Hepatocyte (in vitro differentiated cells): Measurements from ENCODE around the gene C1QL3. TPM values are rescaled to one million over a fixed set of nuclear protein-coding genes. Genes with fewer than 3 reads are reported as not detected.

ENCODE experiments used
- DNase-seq: peaks from one replicate; pipeline ENCODE4 v3.0.0-alpha.2; 2016; ENCODE audit warnings: low spot score
- H2AFZ ChIP-seq: fragments of 200-600 bp; sonication (generic); 2 replicates; pipeline ENCODE4 v1.6.0; 2016; ENCODE audit warnings: antibody characterized with exemption, mild to moderate bottlenecking
- H3K27ac ChIP-seq: fragments of 200-600 bp; sonication (generic); 2 replicates; pipeline ENCODE4 v1.5.1; 2016; ENCODE audit warnings: mild to moderate bottlenecking
- H3K27me3 ChIP-seq: fragments of 200-600 bp; sonication (generic); 2 replicates; pipeline ENCODE4 v1.6.1; 2016
- H3K36me3 ChIP-seq: fragments of 200-600 bp; sonication (generic); replicated peaks from 2 replicates; pipeline ENCODE4 v1.5.1; 2016; ENCODE audit warnings: low read depth; ENCODE audit not compliant: insufficient read depth
- H3K4me1 ChIP-seq: fragments of 200-600 bp; sonication (generic); 2 replicates; pipeline ENCODE4 v1.5.1; 2016; ENCODE audit warnings: mild to moderate bottlenecking, moderate library complexity; ENCODE audit not compliant: insufficient read depth
- H3K4me2 ChIP-seq: fragments of 200-600 bp; sonication (generic); 2 replicates; pipeline ENCODE4 v1.6.0; 2016
- H3K4me3 ChIP-seq: fragments of 200-600 bp; sonication (generic); 2 replicates; pipeline ENCODE4 v1.5.1; 2016; ENCODE audit warnings: mild to moderate bottlenecking
- H3K79me2 ChIP-seq: fragments of 200-600 bp; sonication (generic); 2 replicates; pipeline ENCODE4 v1.6.0; 2017; ENCODE audit warnings: mild to moderate bottlenecking
- H3K9me2 ChIP-seq: fragments of 200-600 bp; sonication (generic); replicated peaks from 2 replicates; pipeline ENCODE4 v1.6.0; 2017; ENCODE audit warnings: mild to moderate bottlenecking; ENCODE audit not compliant: insufficient read depth
- H3K9me3 ChIP-seq: fragments of 200-600 bp; sonication (generic); 2 replicates; pipeline ENCODE4 v1.5.1; 2016; ENCODE audit warnings: low read depth, mild to moderate bottlenecking
- H4K20me1 ChIP-seq: fragments of 200-600 bp; sonication (generic); 2 replicates; pipeline ENCODE4 v1.6.0; 2016; ENCODE audit warnings: mild to moderate bottlenecking; ENCODE audit not compliant: insufficient read depth, poor library complexity, severe bottlenecking
- CTCF ChIP-seq: fragments of 200-600 bp; sonication (generic); IDR thresholded peaks from 2 replicates; pipeline ENCODE4 v1.5.1; 2016; ENCODE audit warnings: antibody characterized with exemption, mild to moderate bottlenecking; ENCODE audit not compliant: poor library complexity
- EZH2 ChIP-seq: fragments of 200-600 bp; sonication (generic); IDR thresholded peaks from 2 replicates; pipeline ENCODE4 v1.6.1; 2016; ENCODE audit warnings: antibody characterized with exemption, mild to moderate bottlenecking, borderline replicate concordance
- EZH2phosphoT487 ChIP-seq: fragments of 200-600 bp; sonication (generic); IDR thresholded peaks from one replicate; pipeline ENCODE4 v1.6.1; 2018; ENCODE audit warnings: antibody characterized with exemption, mild to moderate bottlenecking, low read depth, moderate library complexity; ENCODE audit not compliant: unreplicated experiment, severe bottlenecking
- WGBS: methylation state at CpG from one replicate; pipeline ENCODE4 v1.1.6; 2016; ENCODE audit warnings: low lambda C conversion rate; ENCODE audit errors: missing lambda C conversion rate; 5-methylcytosine and 5-hydroxymethylcytosine counted together
- polyA plus RNA-seq: library from polyadenylated mRNA; unstranded; fragments of >200 nt; fragmentation: Nextera tagmentation; extraction: Ambion mirVana; gene quantifications from 2 replicates; pipeline ENCODE4 v1.2.1, GENCODE V29; 2016
- total RNA-seq: library from RNA; depleted of rRNA; stranded (reverse); fragments of >200 nt; gene quantifications from 2 replicates; pipeline ENCODE4 v1.2.3, GENCODE V29; 2014

The C1QL3 gene
- total and polyA plus RNA-seq, 2 experiments from 2014 or later = 0.53 to 0.82 TPM

DNA sequence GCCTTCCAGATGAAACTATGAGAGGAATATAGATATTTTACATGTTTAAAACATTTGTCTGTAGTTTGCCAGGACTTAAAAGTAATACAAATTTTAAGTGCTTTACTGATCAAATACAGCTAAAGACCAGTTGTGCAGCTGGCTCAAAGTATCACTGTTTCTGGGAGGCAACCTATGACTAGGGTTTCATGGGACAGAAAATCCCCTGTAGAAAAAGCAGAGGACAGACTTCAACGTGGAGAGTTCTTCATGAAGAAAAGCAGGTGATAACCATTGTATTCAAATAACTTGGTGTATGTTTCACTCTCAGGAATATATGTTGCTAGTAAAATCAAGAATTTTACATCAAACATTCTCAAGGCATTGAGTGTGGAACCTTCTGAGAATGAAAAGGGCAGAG is 43.9 kb downstream of the C1QL3 start:
- Histone ChIP-seq H3K4me1 (no peaks in the 10 kb centered on the region), H3K27ac (no peak overlapping the region), H3K9me2 (no peaks in the 10 kb centered on the region), H3K9me3 (no peaks in the 10 kb centered on the region), H3K4me2 (no peak overlapping the region), H2AFZ (no peak overlapping the region), H3K36me3 (no peaks in the 10 kb centered on the region), H4K20me1 (no peaks in the 10 kb centered on the region), H3K27me3 (no peaks in the 10 kb centered on the region), H3K79me2 (no peaks in the 10 kb centered on the region), H3K4me3 (no peak overlapping the region)
- TF ChIP-seq EZH2 = no peak
- no peak for TF ChIP-seq EZH2phosphoT487
- TF ChIP-seq CTCF = no peak
- no peak for DNase-seq
- 91% methylated on average over 1 of the region's 1 CpG for WGBS

GRCh38 chr10:16472828-16473227 is 48.9 kb downstream of the C1QL3 start:
- no peak for DNase-seq
- Histone ChIP-seq H3K79me2 (no peaks in the 10 kb centered on the region), H3K4me1 (no peaks in the 10 kb centered on the region), H3K4me2 (no peak overlapping the region), H3K36me3 (no peaks in the 10 kb centered on the region), H2AFZ (no peak overlapping the region), H4K20me1 (no peaks in the 10 kb centered on the region), H3K27ac (no peak overlapping the region), H3K9me3 (no peaks in the 10 kb centered on the region), H3K9me2 (no peaks in the 10 kb centered on the region), H3K4me3 (no peak overlapping the region), H3K27me3 (no peaks in the 10 kb centered on the region)
- TF ChIP-seq CTCF = no peak
- no peak for TF ChIP-seq EZH2
- no peak for TF ChIP-seq EZH2phosphoT487
- 92% methylated on average over 3 of the region's 3 CpGs for WGBS

GRCh38 chr10:16470747-16471146 is 50.9 kb downstream of the C1QL3 start:
- no peak overlapping the region for H2AFZ ChIP-seq

More at GRCh38 chr10:16470747-16471146, 50.9 kb downstream of the C1QL3 start:
- H3K9me3 ChIP-seq = no peaks in the 10 kb centered on the region
- H3K27me3 ChIP-seq = no peaks in the 10 kb centered on the region
- WGBS = 93% methylated on average over 5 of the region's 5 CpGs
- H3K36me3 ChIP-seq = no peaks in the 10 kb centered on the region
- no peak overlapping the region for H3K4me3 ChIP-seq
- TF ChIP-seq EZH2 (no peak), CTCF (no peak), EZH2phosphoT487 (no peak)
- no peaks in the 10 kb centered on the region for H3K9me2 ChIP-seq
- no peaks in the 10 kb centered on the region for H3K4me1 ChIP-seq
- no peak overlapping the region for H3K27ac ChIP-seq
- no peak for DNase-seq
- no peak overlapping the region for H3K4me2 ChIP-seq
- no peaks in the 10 kb centered on the region for H3K79me2 ChIP-seq
- no peaks in the 10 kb centered on the region for H4K20me1 ChIP-seq
